ENCODE measurements around the gene TTC38. TPM values are rescaled to one million over a fixed set of nuclear protein-coding genes. Genes with fewer than 3 reads are reported as not detected.
A peak's percentile ranks its signal among the peaks of the same experiment; 100 is the strongest.

Gene TTC38
- total RNA-seq, 1 donor from 2014 or later: 23.8 TPM

DNA sequence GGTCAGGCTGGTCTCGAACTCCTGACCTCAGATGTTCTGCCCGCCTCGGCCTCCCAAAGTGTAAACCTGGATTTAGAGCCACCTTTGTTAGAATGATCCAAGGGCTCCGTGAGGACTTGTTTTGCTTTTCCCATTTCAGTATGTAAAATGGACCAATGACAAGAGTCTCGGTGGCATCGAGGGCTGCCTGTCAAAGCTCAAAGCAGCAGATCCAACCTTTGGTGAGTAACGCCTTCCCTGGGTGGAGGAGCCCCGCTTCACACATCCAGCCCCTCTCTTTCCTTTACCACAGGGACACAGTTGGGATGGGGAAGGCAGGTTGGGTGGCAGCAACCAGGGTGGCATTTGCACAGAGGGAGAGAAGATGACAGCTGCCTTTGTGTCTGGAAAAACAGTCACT lies 4.4 kb downstream of the TTC38 start:
- intact Hi-C loops (cut with DNase I): no loop called here
- ATAC-seq (no peak), DNase-seq (ENCODE audit: missing footprints) (no peak)

GRCh38 chr22:46272762-46273431 lies 5.1 kb downstream of the TTC38 start:
- DNase-seq (ENCODE audit: missing footprints): no peak
- no peak for ATAC-seq
- intact Hi-C loops (cut with DNase I): no loop called here

- intact Hi-C loops (cut with DNase I): no loop called here
- DNase-seq (ENCODE audit: missing footprints) (no peak), ATAC-seq (peak; percentile 29)
Measured at GRCh38 chr22:46273432-46274148, 5.8 kb downstream of the TTC38 start.

DNA sequence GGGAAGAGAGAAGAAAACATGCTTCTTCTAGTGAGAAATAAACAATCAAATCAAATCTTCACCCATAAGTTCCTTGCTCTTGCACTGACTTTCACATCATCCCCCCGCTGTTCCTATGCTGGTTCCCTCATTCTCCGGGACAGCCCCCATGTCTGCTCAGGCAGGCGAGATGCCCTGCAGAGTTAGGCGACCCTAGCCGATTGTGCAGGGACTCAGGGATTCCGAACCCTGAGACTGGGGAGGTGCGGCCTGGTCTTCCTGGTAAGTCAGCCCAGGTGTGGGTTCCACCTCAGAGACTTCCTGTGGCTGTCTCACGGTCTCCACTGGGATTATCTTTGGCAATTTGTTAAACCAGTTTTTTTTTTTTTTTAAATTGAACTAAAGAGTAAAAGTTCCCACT lies 6.6 kb downstream of the TTC38 start:
- ATAC-seq: no peak
- intact Hi-C loops (cut with DNase I): no loop called here
- no peak for DNase-seq (ENCODE audit: missing footprints)

DNA sequence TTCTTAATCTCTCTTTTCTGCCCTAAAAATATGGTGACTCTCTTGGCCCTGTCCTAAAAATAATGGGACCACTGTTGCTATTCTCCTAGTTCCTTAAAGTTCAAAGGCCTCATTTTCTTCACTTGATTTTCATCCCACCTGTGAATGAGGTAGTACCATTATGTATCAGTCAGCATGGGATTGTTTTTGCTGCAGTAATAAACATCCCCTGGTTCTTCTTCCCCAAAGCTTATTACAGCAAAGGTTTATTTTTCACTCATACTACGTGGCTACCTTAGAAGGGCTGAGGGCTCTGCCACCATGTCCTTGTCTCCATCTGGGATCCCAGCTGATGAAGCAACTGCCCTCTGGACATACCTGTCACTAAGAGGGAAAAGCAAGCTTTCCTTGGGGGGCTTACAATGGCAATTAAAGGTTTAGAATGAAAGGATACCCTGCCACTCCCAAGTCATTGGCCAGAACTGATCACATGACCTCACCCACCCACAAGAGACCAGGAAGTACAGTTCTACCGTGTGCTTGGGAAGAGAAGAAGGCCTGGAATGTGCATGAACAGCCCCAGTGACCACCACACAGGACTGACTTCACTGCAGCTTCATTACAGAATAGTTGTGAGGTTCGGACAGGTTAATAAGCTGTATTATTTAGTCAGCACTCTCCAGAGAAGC lies 7.8 kb downstream of the TTC38 start:
- intact Hi-C loops (cut with DNase I): no loop called here
- ATAC-seq (no peak), DNase-seq (ENCODE audit: missing footprints) (no peak)

GRCh38 chr22:46276563-46276962 lies 8.8 kb downstream of the TTC38 start:
- intact Hi-C loops (cut with DNase I): no loop called here
- DNase-seq (ENCODE audit: missing footprints): no peak
- ATAC-seq: no peak

- DNase-seq (ENCODE audit: missing footprints): no peak
- intact Hi-C loops (cut with DNase I): no loop called here
- ATAC-seq: no peak
Measured at GRCh38 chr22:46278656-46279645, 11.1 kb downstream of the TTC38 start.

- intact Hi-C loops (cut with DNase I): loop anchor here (1.0 kb wide), 1 partner anchor 10 kb away; no protein-coding TSS in a partner anchor
- DNase-seq (ENCODE audit: missing footprints) (no peak), ATAC-seq (peak; percentile 76)
Measured at GRCh38 chr22:46280063-46280817, 12.4 kb downstream of the TTC38 start.

DNA sequence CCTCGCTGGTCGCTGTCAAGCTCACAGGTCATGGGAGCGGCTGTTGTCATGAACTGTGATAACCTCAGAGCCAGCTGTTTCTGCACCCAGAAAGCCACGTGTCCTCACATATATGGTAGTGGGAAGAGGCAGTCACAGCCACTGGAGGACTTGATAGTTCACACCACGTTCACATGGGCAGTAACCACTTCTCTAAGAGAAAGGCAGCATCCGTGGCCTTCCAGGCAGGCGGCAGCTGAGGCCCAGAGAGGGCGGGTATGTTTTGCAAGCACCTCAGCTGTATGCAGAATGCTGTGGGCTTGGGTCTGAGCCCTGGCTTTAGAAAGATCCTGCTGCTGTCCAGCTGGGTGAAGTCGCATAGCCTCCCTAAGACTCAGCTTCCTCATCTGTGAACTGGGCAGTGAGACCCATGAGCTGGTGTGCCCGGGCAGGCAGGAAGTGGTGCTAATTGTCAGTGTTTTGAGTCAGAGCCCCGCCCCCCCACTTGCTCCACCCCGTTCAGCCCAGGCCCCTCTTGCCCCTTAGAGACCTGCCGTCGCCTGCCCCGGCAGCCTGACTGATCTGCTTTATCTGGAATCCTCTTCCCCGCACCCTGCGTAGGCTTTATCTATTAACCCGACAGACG lies 13.3 kb downstream of the TTC38 start:
- DNase-seq (ENCODE audit: missing footprints) (no peak), ATAC-seq (peak; percentile 80)
- intact Hi-C loops (cut with DNase I): loop anchor here (1.0 kb wide), 1 partner anchor 9 kb away; no protein-coding TSS in a partner anchor

DNA sequence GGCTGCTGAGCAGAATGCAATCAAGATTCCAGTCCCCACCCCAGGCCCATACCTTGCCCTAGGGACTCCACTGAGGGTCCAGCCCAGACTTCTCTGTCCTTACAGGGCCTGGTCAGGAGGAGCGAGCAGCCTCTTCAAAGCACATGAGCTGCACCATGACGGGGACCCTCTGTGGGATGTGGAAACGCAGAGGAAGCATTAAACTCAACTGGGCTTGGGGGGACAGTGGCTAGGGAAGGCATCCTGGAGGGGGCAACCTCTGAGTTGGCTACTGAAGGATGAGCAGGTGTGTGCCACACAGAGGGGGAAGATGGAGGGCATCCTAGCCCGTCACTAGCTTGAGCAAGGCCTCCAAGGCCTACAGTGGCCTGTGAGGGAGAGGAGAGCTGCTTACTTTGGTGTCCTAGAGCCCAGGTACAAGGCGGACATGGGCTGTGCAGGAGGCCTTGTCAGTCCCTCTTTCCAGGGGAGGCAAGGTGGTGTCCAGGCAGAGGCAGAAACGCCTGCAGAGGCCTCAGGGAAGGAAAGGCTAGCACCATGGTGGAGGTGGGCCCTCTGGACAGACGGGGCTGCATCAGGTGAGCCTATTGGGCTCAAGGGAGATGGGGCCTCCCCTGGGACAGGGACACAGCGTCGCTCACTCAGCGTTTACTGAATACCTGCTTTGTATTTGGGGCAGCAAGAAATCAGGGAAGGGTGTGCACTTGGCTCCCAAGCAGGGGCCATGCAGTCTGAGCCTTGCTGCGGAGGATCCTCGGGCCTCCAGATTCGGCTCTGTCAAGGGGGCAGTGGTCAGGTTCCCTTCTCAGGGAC lies 14.3 kb downstream of the TTC38 start:
- intact Hi-C loops (cut with DNase I): no loop called here
- DNase-seq (ENCODE audit: missing footprints) (no peak), ATAC-seq (no peak)

- no peak for ATAC-seq
- DNase-seq (ENCODE audit: missing footprints): no peak
- intact Hi-C loops (cut with DNase I): no loop called here
Measured at GRCh38 chr22:46286006-46286405, 18.2 kb downstream of the TTC38 start.

DNA sequence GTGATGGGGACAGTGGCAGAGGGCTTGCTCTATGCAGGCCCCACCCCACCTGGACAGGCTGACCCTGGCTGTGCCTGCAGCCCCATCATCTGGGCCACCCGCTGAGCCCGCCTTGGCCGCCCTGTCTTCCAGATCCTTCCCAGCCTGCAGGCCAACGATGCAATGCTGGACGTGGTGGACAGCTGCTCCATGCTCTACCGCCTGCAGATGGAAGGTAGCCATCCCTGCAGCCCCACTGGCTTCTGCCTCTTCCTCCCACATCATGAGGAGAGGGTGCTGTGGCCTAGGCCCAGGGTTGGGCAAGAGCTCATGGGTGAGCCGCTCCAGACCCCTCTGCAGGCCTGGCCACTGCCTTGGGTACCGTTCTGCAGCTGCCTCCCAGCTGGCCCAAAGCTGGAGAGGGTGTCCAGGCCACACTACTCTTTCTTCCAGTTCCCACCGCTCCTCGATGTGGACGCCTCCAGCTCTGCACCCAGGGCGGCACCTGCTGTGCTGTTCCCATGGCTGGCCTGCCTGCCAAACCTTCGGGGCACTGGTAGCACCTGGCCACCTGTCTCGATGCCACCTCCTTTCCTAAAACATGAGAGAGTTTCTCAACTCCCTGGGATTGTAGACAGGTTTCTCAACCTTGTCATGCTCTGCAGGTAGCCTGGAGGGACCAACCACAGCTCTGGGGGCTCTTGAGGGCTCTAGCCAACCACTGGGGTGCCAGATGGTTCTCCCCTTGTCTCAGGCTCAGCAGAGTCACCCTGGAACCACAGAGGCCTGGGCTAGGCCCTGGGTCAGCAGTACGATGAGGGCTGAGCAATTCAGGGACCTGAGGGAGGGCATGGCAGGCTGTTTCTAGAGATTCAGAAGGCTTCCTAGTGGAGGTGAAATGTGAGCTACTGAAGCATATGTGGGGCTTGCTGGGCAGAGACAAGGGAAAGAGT lies 19.4 kb downstream of the TTC38 start:
- DNase-seq (ENCODE audit: missing footprints): no peak

DNA sequence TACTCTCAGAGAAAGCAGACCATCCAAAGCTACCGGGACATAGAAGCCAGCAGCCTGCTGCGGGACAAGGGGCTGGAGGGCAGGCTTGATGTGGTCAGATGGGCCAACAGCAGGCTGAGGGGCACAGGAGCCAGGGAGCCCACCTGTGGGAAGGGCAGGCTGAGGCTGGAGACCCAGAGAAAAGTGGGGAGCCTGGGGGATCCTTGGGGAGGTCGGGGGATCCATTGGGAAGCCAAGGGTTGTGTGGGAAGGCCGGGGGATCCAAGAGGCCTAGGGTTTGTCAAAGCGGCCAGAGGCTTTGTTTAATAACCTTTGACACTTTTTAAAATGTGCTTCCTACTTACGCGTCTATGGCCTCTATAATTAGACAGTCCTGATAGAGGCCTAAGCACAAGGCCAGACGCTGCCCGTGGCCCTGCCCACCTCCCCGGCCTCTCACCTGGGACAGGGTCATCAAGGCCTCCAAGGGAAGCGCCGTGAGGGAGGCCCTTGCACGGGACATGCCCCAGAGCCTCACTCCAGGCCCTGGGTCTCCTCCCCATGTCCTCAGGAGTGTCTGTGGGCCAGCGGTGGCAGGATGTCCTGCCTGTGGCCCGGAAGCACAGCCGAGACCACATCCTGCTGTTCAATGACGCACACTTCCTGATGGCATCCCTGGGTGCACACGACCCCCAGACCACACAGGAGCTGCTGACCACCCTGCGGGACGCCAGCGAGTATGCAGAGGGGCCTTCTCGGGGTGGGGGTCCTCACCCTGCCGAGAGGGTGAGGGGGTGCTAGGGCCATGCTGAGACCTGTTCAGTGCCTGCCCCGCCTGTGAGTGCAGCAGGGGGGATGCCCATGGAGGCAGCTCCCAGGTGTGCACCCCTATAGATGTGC lies 20.3 kb downstream of the TTC38 start:
- intact Hi-C loops (cut with DNase I): no loop called here
- ATAC-seq (peak; percentile 35), DNase-seq (ENCODE audit: missing footprints) (peak; percentile 78)

More for the DNA sequence above, 19.4 kb downstream of the TTC38 start:
- intact Hi-C loops (cut with DNase I): no loop called here
- ATAC-seq: no peak

GRCh38 chr22:46288846-46289243 lies 21.0 kb downstream of the TTC38 start:
- ATAC-seq (no peak), DNase-seq (ENCODE audit: missing footprints) (no peak)
- intact Hi-C loops (cut with DNase I): no loop called here
